Measurements from ENCODE around the gene RNF217. TPM values are rescaled to one million over a fixed set of nuclear protein-coding genes. Genes with fewer than 3 reads are reported as not detected.

The RNF217 gene
- total and polyA plus RNA-seq, 10 of the 15 experiments (the other 5 are each of a cell fraction or from before 2014, with no cell fraction given) = under 0.01 to 11.7 (median 0.04) TPM; not detected in 3

GRCh38 chr6:125022391-125022989 lies 60.3 kb downstream of the RNF217 start (continued):
- TF ChIP-seq BCLAF1 (IDR thresholded peaks at IDR 0.05) = no peak

GRCh38 chr6:125025164-125025854 lies 63.1 kb downstream of the RNF217 start:
- Histone ChIP-seq H3K27ac (ENCODE audit: control insufficient read depth, insufficient read depth) (no peak overlapping the region), H3K36me3 (ENCODE audit: control insufficient read depth in 2 of 2, insufficient read depth in 2 of 2, low read length in 1 of 2) (no peaks in the 10 kb centered on the region), H2AFZ (ENCODE audit: control insufficient read depth, low read depth, low read length) (no peak overlapping the region), H3K27me3 (replicated peaks in 1 of 2; ENCODE audit: control insufficient read depth in 2 of 2, insufficient read depth in 2 of 2, low read length in 1 of 2) (no peaks in the 10 kb centered on the region), H3K9ac (ENCODE audit: control insufficient read depth, insufficient read depth, low read length) (no peak overlapping the region), H4K20me1 (ENCODE audit: control insufficient read depth, insufficient read depth) (no peaks in the 10 kb centered on the region), H3K4me1 (ENCODE audit: control insufficient read depth, insufficient read depth, low read length) (no peaks in the 10 kb centered on the region), H3K79me2 (ENCODE audit: control insufficient read depth, insufficient read depth, low read length) (no peaks in the 10 kb centered on the region), H3K9me3 (replicated peaks; ENCODE audit: control insufficient read depth, insufficient read depth, low read length) (no peaks in the 10 kb centered on the region), H3K4me2 (ENCODE audit: control insufficient read depth, insufficient read depth) (no peak overlapping the region), H3K4me3 (no peak overlapping the region)
- ATAC-seq (no peak), FAIRE-seq (no peak), DNase-seq (ENCODE audit: low read depth, low spot score) (no peak)
- in situ Hi-C loops (cut with MboI) = no loop called here
- SMC1A ChIA-PET (ENCODE audit: uncharacterized antibody, unreplicated experiment) = interaction anchor here (0.7 kb wide), 1 partner anchor 17 kb away, joined by 6 read pairs; no protein-coding TSS in a partner anchor
- no TSS peak for BruUV-seq (replicated peaks)
- 0% methylated on average over 2 of the region's 3 CpGs for WGBS (ENCODE audit: insufficient coverage, insufficient replicate concordance, low lambda C conversion rate, missing lambda C conversion rate)
- POLR2A ChIA-PET = interaction anchor here (0.7 kb wide), 1 partner anchor 1178 kb away, joined by 5 read pairs; no protein-coding TSS in a partner anchor
- intact Hi-C loops (cut with micrococcal nuclease; ENCODE audit: unreplicated experiment) = no loop called here
- RAD21 ChIA-PET (ENCODE audit: unreplicated experiment) = no interaction called here
- CTCF ChIA-PET = no interaction called here
- no peak for TF ChIP-seq CTCF (IDR thresholded peaks at IDR 0.05 in 2 of 3, conservative IDR thresholded peaks at IDR 0.05 in 1 of 3; ENCODE audit: control insufficient read depth in 2 of 3, extremely low read depth in 1 of 3, insufficient read depth in 1 of 3, low read depth in 3 of 3, low read length in 3 of 3)
- no peak for TF ChIP-seq MXI1 (IDR thresholded peaks at IDR 0.05; ENCODE audit: low read depth, low read length)
- no peak for TF ChIP-seq ASH2L (IDR thresholded peaks at IDR 0.05; ENCODE audit: borderline replicate concordance, low read depth)
- no peak for TF ChIP-seq IRF3 (IDR thresholded peaks at IDR 0.05)
- no peak for TF ChIP-seq LARP7 (IDR thresholded peaks at IDR 0.05)
- TF ChIP-seq BCL11A (IDR thresholded peaks at IDR 0.05; ENCODE audit: low read depth, low read length) = no peak
- TF ChIP-seq REST (IDR thresholded peaks at IDR 0.05; ENCODE audit: low read depth, low read length) = no peak
